Epithelial cell of esophagus (primary cell): ENCODE measurements around the gene UBE2J2.

ENCODE experiments used
- DNase-seq: peaks from one replicate; pipeline ENCODE4 v3.0.0; 2010; ENCODE audit warnings: low read depth
- H3K4me3 ChIP-seq: 2 replicates; pipeline ENCODE4 v1.5.1; 2011; ENCODE audit warnings: mild to moderate bottlenecking, low read length, control low read depth
- CTCF ChIP-seq: IDR thresholded peaks from 2 replicates; pipeline ENCODE4 v1.5.1; 2011; ENCODE audit warnings: low read depth, mild to moderate bottlenecking, low read length, control low read depth, inconsistent platforms; ENCODE audit not compliant: insufficient read depth; ENCODE audit errors: missing control alignments

UBE2J2 gene

GRCh38 chr1:1246577-1247340 is 26.9 kb downstream of the UBE2J2 start, which contains the start of gene C1QTNF12:
Gene C1QTNF12 (minus strand): TSS chr1:1246722. CDS start chr1:1246690, 32 bp downstream.
- H3K4me3 ChIP-seq = no peak within 1 kb of the TSS
- TF ChIP-seq CTCF = no peak
- DNase-seq = peak; percentile 27

GRCh38 chr1:1245817-1246576 is 27.7 kb downstream of the UBE2J2 start:
- no peak for TF ChIP-seq CTCF

GRCh38 chr1:1245178-1245816 is 28.4 kb downstream of the UBE2J2 start:
- DNase-seq = no peak
- no peak overlapping the region for H3K4me3 ChIP-seq
- no peak for TF ChIP-seq CTCF

More at GRCh38 chr1:1245817-1246576, 27.7 kb downstream of the UBE2J2 start:
- H3K4me3 ChIP-seq = no peak overlapping the region
- DNase-seq = no peak

GRCh38 chr1:1244192-1244811 is 29.4 kb downstream of the UBE2J2 start:
- no peak for TF ChIP-seq CTCF
- no peak for DNase-seq
- no peak overlapping the region for H3K4me3 ChIP-seq

GRCh38 chr1:1243807-1244191 is 29.9 kb downstream of the UBE2J2 start:
- no peak for TF ChIP-seq CTCF
- H3K4me3 ChIP-seq = no peak overlapping the region
- DNase-seq = no peak

GRCh38 chr1:1243266-1243660 is 30.4 kb downstream of the UBE2J2 start:
- TF ChIP-seq CTCF = no peak
- DNase-seq = no peak
- no peak overlapping the region for H3K4me3 ChIP-seq
